Testis (tissue), 2 donors: ENCODE data around the gene SMAD6.

Experiments used
- POLR2A ChIP-seq: fragments of 450-650 bp; IDR thresholded peaks from one replicate; pipeline ENCODE4 v1.6.1; 2017; ENCODE audit warnings: antibody characterized with exemption, mild to moderate bottlenecking, moderate library complexity
- TF ChIP-seq, protein P1 (sequence below), 3 experiments: fragments of 450-650 bp in 2 of 3; fragments of 200-600 bp in 1 of 3; sonication (generic) in 1 of 3; IDR thresholded peaks; one replicate each; pipeline ENCODE4 v1.5.1; 2016 to 2019; ENCODE audit warnings: antibody characterized with exemption in 3 of 3, mild to moderate bottlenecking in 2 of 3, moderate library complexity in 1 of 3

DNA sequence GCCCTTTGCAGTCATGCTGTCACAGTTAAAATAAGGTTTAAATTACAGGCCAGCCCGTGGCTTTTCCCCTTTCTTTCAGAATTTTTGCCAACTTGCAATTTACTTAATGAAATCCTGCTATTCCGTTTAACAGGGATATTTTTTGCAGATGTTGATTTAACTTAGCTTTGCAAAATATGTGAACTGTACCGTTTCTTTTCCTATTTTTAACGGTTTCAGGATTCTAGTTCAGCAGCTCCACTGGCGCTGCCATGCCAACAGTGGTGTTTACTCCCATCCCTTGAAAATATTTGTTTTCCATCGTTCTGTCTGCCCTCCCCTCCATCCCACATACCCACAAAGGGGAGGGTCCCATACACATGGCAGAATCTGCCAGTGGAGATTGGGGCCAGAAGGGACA lies 54.3 kb downstream of the SMAD6 start:
- TF ChIP-seq, protein P1, sequence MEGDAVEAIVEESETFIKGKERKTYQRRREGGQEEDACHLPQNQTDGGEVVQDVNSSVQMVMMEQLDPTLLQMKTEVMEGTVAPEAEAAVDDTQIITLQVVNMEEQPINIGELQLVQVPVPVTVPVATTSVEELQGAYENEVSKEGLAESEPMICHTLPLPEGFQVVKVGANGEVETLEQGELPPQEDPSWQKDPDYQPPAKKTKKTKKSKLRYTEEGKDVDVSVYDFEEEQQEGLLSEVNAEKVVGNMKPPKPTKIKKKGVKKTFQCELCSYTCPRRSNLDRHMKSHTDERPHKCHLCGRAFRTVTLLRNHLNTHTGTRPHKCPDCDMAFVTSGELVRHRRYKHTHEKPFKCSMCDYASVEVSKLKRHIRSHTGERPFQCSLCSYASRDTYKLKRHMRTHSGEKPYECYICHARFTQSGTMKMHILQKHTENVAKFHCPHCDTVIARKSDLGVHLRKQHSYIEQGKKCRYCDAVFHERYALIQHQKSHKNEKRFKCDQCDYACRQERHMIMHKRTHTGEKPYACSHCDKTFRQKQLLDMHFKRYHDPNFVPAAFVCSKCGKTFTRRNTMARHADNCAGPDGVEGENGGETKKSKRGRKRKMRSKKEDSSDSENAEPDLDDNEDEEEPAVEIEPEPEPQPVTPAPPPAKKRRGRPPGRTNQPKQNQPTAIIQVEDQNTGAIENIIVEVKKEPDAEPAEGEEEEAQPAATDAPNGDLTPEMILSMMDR (IDR thresholded peaks at IDR 0.05): no peak
- no peak for TF ChIP-seq POLR2A
